CD8-positive, alpha-beta memory T cell (primary cell): ENCODE results near the gene CA5A. TPM values are rescaled to one million over a fixed set of nuclear protein-coding genes. Genes with fewer than 3 reads are reported as not detected.

Experiments
- CTCF ChIA-PET: fragments of 350-600 bp; sonication (Branson Sonifier 250); formaldehyde crosslinking; loops from one replicate; lab custom pipeline; 2021; ENCODE audit warnings: antibody characterized with exemption; lab: Charles Lee
- POLR2A ChIA-PET: fragments of 350-600 bp; sonication (Branson Sonifier 250); formaldehyde crosslinking; loops from one replicate; lab custom pipeline; 2021; ENCODE audit warnings: antibody characterized with exemption; lab: Charles Lee
- DNase-seq, 5 donors: peaks; one replicate each; pipeline versions ENCODE4 v3.0.0 to v3.0.0-alpha.2; 2020 to 2022; ENCODE audit warnings: mixed read lengths in 1 of 5
- H3K27ac ChIP-seq: one replicate; pipeline ENCODE4 v1.7.0; 2013; ENCODE audit warnings: low read depth, mild to moderate bottlenecking, low read length, moderate library complexity
- H3K27me3 ChIP-seq: 2 replicates; pipeline ENCODE4 v1.7.0; 2013; ENCODE audit warnings: low read length, mild to moderate bottlenecking; ENCODE audit not compliant: insufficient read depth, poor library complexity, severe bottlenecking
- H3K36me3 ChIP-seq: 2 replicates; pipeline ENCODE4 v1.7.0; 2013; ENCODE audit warnings: mild to moderate bottlenecking, low read length, moderate library complexity; ENCODE audit not compliant: insufficient read depth
- H3K4me1 ChIP-seq: 2 replicates; pipeline ENCODE4 v1.7.0; 2013; ENCODE audit warnings: mild to moderate bottlenecking, low read length, moderate library complexity; ENCODE audit not compliant: insufficient read depth
- H3K4me3 ChIP-seq: 2 replicates; pipeline ENCODE4 v1.7.0; 2013; ENCODE audit warnings: mild to moderate bottlenecking, low read length
- H3K9me3 ChIP-seq: 2 replicates; pipeline ENCODE4 v1.7.0; 2013; ENCODE audit warnings: mild to moderate bottlenecking, low read length
- H3K27ac Mint-ChIP-seq, 8 donors: one replicate each; pipeline ENCODE4 v1.8.0; 2020 to 2021; ENCODE audit warnings: mixed read lengths in 8 of 8, mild to moderate bottlenecking in 6 of 8, inconsistent platforms in 3 of 8, moderate library complexity in 3 of 8
- H3K27me3 Mint-ChIP-seq, 2 donors: one replicate each; pipeline ENCODE4 v1.8.0; 2020 to 2021; ENCODE audit warnings: mixed read lengths in 2 of 2, mild to moderate bottlenecking in 1 of 2, moderate library complexity in 1 of 2
- H3K36me3 Mint-ChIP-seq, 3 donors: one replicate each; pipeline ENCODE4 v1.8.0; 2020 to 2021; ENCODE audit warnings: mixed read lengths in 3 of 3, inconsistent platforms in 1 of 3, mild to moderate bottlenecking in 1 of 3
- H3K4me1 Mint-ChIP-seq, 3 donors: one replicate each; pipeline ENCODE4 v1.8.0; 2020 to 2021; ENCODE audit warnings: mixed read lengths in 3 of 3, inconsistent platforms in 1 of 3, mild to moderate bottlenecking in 1 of 3
- H3K4me3 Mint-ChIP-seq, 7 donors: one replicate each; pipeline ENCODE4 v1.8.0; 2020 to 2021; ENCODE audit warnings: mixed read lengths in 7 of 7, mild to moderate bottlenecking in 6 of 7, moderate library complexity in 4 of 7, inconsistent platforms in 2 of 7
- H3K9me3 Mint-ChIP-seq, 5 donors: one replicate each; pipeline ENCODE4 v1.8.0; 2020 to 2022; ENCODE audit warnings: mixed read lengths in 5 of 5, mild to moderate bottlenecking in 3 of 5, moderate library complexity in 2 of 5, inconsistent platforms in 1 of 5
- polyA plus RNA-seq: library from polyadenylated mRNA; unstranded; fragments of 300-500 nt; fragmentation: Illumina TruSeq; gene quantifications from one replicate; pipeline ENCODE4 v1.2.3, GENCODE V29; 2021
- total RNA-seq, 2 experiments: library from RNA; stranded (reverse); gene quantifications; one replicate each; pipeline ENCODE4 v1.2.3, GENCODE V29; 2021

CA5A gene
- total and polyA plus RNA-seq, 3 experiments from 2014 or later = not detected

- Mint-ChIP-seq H3K4me1 (peaks cover 62 to 86% (median 62%) of the 10 kb centered on the region in 3 donors), H3K4me3 (peak overlapping the region in 1 of 7 donors; percentile 97), H3K36me3 (peaks cover 0 to 66% (median 5%) of the 10 kb centered on the region in 3 donors), H3K27ac (peak overlapping the region in 4 of 8 donors; percentile 55 to 96 (median 78)), H3K27me3 (peaks cover 0 to 2% of the 10 kb centered on the region in 2 donors), H3K9me3 (no peaks in the 10 kb centered on the region)
- POLR2A ChIA-PET = interaction anchor here (0.5 kb wide), 1 partner anchor 41 kb away, joined by 3 read pairs; no protein-coding TSS in a partner anchor
- H3K4me1 ChIP-seq = peaks cover 71% of the 10 kb centered on the region
- H3K4me3 ChIP-seq = no peak overlapping the region
- no peak for DNase-seq
- H3K9me3 ChIP-seq = no peaks in the 10 kb centered on the region
- no peak overlapping the region for H3K27ac ChIP-seq
- no peaks in the 10 kb centered on the region for H3K27me3 ChIP-seq
- CTCF ChIA-PET = no interaction called here
- H3K36me3 ChIP-seq = no peaks in the 10 kb centered on the region
Observed at GRCh38 chr16:87954826-87955225, 18.5 kb upstream of the CA5A start.

- no peaks in the 10 kb centered on the region for H3K27me3 ChIP-seq
- Mint-ChIP-seq H3K27me3 (peaks cover 0 to 2% of the 10 kb centered on the region in 2 donors), H3K4me3 (peak overlapping the region in 2 of 7 donors; percentile 80 to 97), H3K4me1 (peaks cover 59 to 81% (median 60%) of the 10 kb centered on the region in 3 donors), H3K27ac (peak overlapping the region in 5 of 8 donors; percentile 62 to 96 (median 76)), H3K9me3 (no peaks in the 10 kb centered on the region), H3K36me3 (peaks cover 0 to 61% (median 5%) of the 10 kb centered on the region in 3 donors)
- no peak overlapping the region for H3K4me3 ChIP-seq
- H3K9me3 ChIP-seq = no peaks in the 10 kb centered on the region
- POLR2A ChIA-PET = interaction anchor here (0.5 kb wide), 1 partner anchor 41 kb away, joined by 3 read pairs; no protein-coding TSS in a partner anchor
- CTCF ChIA-PET = no interaction called here
- H3K27ac ChIP-seq = no peak overlapping the region
- peaks cover 67% of the 10 kb centered on the region for H3K4me1 ChIP-seq
- no peak for DNase-seq
- H3K36me3 ChIP-seq = no peaks in the 10 kb centered on the region
Observed at GRCh38 chr16:87954361-87954760, 18.0 kb upstream of the CA5A start.

- Mint-ChIP-seq H3K9me3 (no peaks in the 10 kb centered on the region), H3K27ac (peak overlapping the region; percentile 26 to 96 (median 63)), H3K36me3 (peaks cover 0 to 57% (median 5%) of the 10 kb centered on the region in 3 donors), H3K4me1 (peaks cover 54 to 73% (median 55%) of the 10 kb centered on the region in 3 donors), H3K4me3 (peak overlapping the region; percentile 27 to 97 (median 58)), H3K27me3 (peaks cover 0 to 2% of the 10 kb centered on the region in 2 donors)
- Histone ChIP-seq H3K27ac (no peak overlapping the region), H3K9me3 (no peaks in the 10 kb centered on the region), H3K27me3 (no peaks in the 10 kb centered on the region), H3K4me1 (peaks cover 59% of the 10 kb centered on the region), H3K36me3 (no peaks in the 10 kb centered on the region), H3K4me3 (no peak overlapping the region)
- DNase-seq = no peak
- POLR2A ChIA-PET = no interaction called here
- CTCF ChIA-PET = interaction anchor here (1.1 kb wide), 1 partner anchor 175 kb away, joined by 3 read pairs; no protein-coding TSS in a partner anchor
Observed at GRCh38 chr16:87953308-87954215, 17.2 kb upstream of the CA5A start.

- Histone ChIP-seq H3K9me3 (no peaks in the 10 kb centered on the region), H3K4me3 (no peak overlapping the region), H3K27me3 (no peaks in the 10 kb centered on the region), H3K4me1 (peaks cover 53% of the 10 kb centered on the region), H3K36me3 (no peaks in the 10 kb centered on the region), H3K27ac (peak overlapping the region; percentile 88)
- Mint-ChIP-seq H3K9me3 (no peaks in the 10 kb centered on the region), H3K27me3 (peaks cover 2 to 4% of the 10 kb centered on the region in 2 donors), H3K27ac (peak overlapping the region in 7 of 8 donors; percentile 38 to 96 (median 83)), H3K4me1 (peaks cover 50 to 65% (median 50%) of the 10 kb centered on the region in 3 donors), H3K4me3 (peak overlapping the region; percentile 80 to 97 (median 83)), H3K36me3 (peaks cover 0 to 52% (median 5%) of the 10 kb centered on the region in 3 donors)
- no peak for DNase-seq
- ChIA-PET CTCF (interaction anchor here (1.1 kb wide), 1 partner anchor 174 kb away, joined by 3 read pairs; no protein-coding TSS in a partner anchor), POLR2A (no interaction called here)
Observed at GRCh38 chr16:87952751-87953150, 16.4 kb upstream of the CA5A start.

GRCh38 chr16:87951552-87952538 is 15.5 kb upstream of the CA5A start:
- Mint-ChIP-seq H3K27ac (peak overlapping the region; percentile 83 to 98 (median 94)), H3K4me3 (peak overlapping the region; percentile 97 to 100 (median 99)), H3K4me1 (peaks cover 41 to 56% (median 43%) of the 10 kb centered on the region in 3 donors), H3K27me3 (peaks cover 5% of the 10 kb centered on the region in 2 donors), H3K9me3 (no peaks in the 10 kb centered on the region), H3K36me3 (peaks cover 0 to 43% (median 7%) of the 10 kb centered on the region in 3 donors)
- no peaks in the 10 kb centered on the region for H3K9me3 ChIP-seq
- H3K4me1 ChIP-seq = peaks cover 44% of the 10 kb centered on the region
- no peak for DNase-seq
- H3K27me3 ChIP-seq = no peaks in the 10 kb centered on the region
- H3K4me3 ChIP-seq = peak overlapping the region; percentile 82
- POLR2A ChIA-PET = interaction anchor here (1.0 to 1.6 kb wide), 4 partner anchors 55 to 186 kb away, joined by 3 to 8 read pairs (median 6); partner anchors contain the start of genes KLHDC4 and SLC7A5
- CTCF ChIA-PET = interaction anchor here (0.7 to 1.2 kb wide), 5 partner anchors 11 to 173 kb away, joined by 3 to 7 read pairs (median 3); partner anchors contain the start of gene SLC7A5
- H3K36me3 ChIP-seq = no peaks in the 10 kb centered on the region
- peak overlapping the region; percentile 88 for H3K27ac ChIP-seq

- Histone ChIP-seq H3K27ac (peak within 1 kb of the TSS; percentile 91), H3K4me3 (peak within 1 kb of the TSS; percentile 98), H3K27me3 (no peaks in the 10 kb centered on the region), H3K36me3 (no peaks in the 10 kb centered on the region), H3K4me1 (peaks cover 35% of the 10 kb centered on the region), H3K9me3 (no peaks in the 10 kb centered on the region)
- Mint-ChIP-seq H3K4me3 (peak within 1 kb of the TSS; percentile 97 to 100 (median 99)), H3K27me3 (peaks cover 5 to 8% of the 10 kb centered on the region in 2 donors), H3K9me3 (no peaks in the 10 kb centered on the region), H3K36me3 (peaks cover 0 to 34% (median 7%) of the 10 kb centered on the region in 3 donors), H3K4me1 (peaks cover 32 to 47% (median 34%) of the 10 kb centered on the region in 3 donors), H3K27ac (peak within 1 kb of the TSS; percentile 96 to 100 (median 99))
- CTCF ChIA-PET = interaction anchor here (0.7 to 1.2 kb wide), 4 partner anchors 10 to 172 kb away, joined by 3 to 7 read pairs (median 4); partner anchors contain the start of gene SLC7A5
- DNase-seq = peak; percentile 95 to 99 (median 98)
- POLR2A ChIA-PET = interaction anchor here (1.0 to 1.6 kb wide), 4 partner anchors 54 to 185 kb away, joined by 3 to 8 read pairs (median 6); partner anchors contain the start of genes KLHDC4 and SLC7A5
Observed at GRCh38 chr16:87950765-87951551, 14.6 kb upstream of the CA5A start, which contains the start of gene BANP. BANP (plus strand) TSS chr16:87951434; CDS start chr16:87975116, 23,682 bp downstream.
